HG02852 (cell line): ENCODE data around the gene RIPPLY3.

Experiments used
- ATAC-seq: cut with Tn5 transposase; IDR thresholded peaks from one replicate; pipeline ENCODE4 v1.9.1; 2021; ENCODE audit warnings: mild to moderate bottlenecking, moderate library complexity; ENCODE audit not compliant: unreplicated experiment

The RIPPLY3 gene

DNA sequence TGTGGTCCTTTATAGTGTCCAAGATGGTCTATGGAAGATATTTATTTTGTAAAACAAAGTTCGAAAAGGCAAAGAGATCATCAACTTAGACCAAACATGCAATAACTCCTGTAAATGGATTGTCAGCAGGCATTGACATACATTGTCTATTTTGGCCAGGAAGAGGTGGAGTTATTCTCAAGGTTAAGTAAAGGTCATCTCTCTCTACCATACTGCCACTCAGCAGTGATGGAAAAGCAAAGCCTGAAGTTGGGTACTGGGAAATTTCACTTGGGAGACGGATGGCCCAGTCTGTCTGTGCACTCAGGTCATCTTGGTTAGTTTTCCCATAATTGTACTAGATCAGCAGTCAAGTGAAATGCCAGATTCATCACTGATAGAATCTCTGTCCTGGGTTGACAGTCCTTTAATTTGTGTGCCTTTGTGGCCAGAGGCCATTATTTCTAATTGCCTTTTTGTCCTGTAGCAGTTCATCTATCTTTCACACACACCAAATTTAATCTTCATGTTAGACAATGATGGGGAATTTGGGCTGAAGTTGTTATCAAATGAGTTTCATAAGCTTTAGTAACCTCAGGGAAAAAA lies 48.9 kb downstream of the RIPPLY3 start:
- ATAC-seq: no peak

- ATAC-seq: no peak
Measured at GRCh38 chr21:37057614-37058013, 51.1 kb downstream of the RIPPLY3 start.

DNA sequence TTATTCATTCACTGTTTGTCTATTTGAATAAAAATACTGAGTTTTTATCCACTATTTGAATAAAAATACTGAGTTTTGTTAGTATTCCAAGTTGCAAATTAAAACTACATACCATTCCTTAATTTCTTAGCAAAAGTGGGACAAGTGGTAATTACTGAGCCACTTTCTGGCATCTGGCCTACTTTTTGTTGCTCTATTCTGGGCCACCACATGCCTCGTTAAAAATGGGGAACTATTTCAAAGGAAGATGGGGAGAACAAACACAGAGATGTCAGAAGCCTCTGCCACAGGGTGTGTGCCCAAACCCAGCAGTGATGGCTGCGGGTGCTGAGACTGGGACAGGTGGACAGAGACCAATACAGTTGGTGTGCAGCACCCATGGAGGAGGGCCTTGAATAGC lies 51.8 kb downstream of the RIPPLY3 start:
- ATAC-seq: no peak

DNA sequence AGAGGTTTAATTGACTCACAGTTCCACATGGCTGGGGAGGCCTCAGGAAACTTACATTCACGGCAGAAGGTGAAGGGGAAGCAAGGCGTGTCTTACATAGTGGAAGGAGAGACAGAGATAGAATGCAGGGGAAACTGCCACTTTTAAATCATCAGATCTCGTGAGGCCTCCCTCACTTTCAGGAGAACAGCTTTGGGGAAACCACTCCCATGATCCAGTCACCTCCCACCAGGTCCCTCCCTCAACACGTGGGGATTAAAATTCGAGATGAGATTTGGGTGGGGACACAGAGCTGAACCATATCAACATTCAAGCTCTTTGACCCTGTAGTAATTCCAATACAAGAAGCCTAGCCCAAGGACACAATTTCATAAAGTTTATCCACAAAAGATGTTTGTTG lies 52.7 kb downstream of the RIPPLY3 start:
- no peak for ATAC-seq

DNA sequence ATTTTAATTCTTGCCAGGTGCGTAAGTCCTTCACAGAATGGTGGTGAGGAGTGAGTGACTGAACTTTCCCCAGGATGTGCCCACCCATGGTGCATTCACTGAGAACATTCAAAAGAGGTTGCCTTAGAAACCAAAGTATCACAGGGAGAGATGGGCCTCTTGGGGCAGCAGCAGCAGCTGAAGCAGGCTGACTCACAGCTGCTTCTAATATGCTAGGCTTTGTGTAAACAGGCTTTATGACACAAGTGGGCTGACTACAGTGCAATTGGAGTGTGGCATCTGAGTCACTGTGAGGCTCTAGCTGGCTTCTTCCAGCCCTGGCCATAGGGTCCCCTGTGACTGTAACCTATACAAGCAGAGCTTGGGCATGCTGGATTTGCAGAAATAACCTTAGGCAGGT lies 53.8 kb downstream of the RIPPLY3 start:
- no peak for ATAC-seq

- no peak for ATAC-seq
Measured at GRCh38 chr21:37061926-37062592, 55.6 kb downstream of the RIPPLY3 start.

GRCh38 chr21:37062593-37062935 lies 56.1 kb downstream of the RIPPLY3 start:
- ATAC-seq: no peak

DNA sequence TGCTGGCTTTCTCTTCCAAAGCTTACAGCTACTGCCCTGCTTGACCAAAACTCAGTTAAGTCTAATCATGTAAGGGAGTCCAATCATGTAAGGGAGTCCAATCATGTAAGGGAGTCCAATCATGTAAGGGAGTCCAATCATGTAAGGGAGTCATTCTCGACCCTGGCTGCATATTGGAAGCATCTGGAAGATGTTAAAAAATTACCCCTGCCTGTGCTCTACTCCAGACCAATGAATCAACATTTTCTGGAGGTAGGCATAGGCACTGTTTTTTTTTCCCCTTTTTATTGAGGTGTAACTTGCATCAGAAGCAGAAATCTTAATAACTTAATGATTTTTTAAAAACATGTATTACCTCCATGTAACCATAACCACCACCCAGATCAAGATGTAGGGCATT lies 56.9 kb downstream of the RIPPLY3 start:
- ATAC-seq: no peak

GRCh38 chr21:37064841-37065240 lies 58.3 kb downstream of the RIPPLY3 start:
- ATAC-seq: no peak

- no peak for ATAC-seq
Measured at GRCh38 chr21:37065561-37066177, 59.2 kb downstream of the RIPPLY3 start.
